Caco-2 (cell line): ENCODE measurements around the gene ERC1. TPM values are rescaled to one million over a fixed set of nuclear protein-coding genes. Genes with fewer than 3 reads are reported as not detected.

Experiments
- BruUV-seq: library from RNA; stranded (reverse); fragments of 400-500 nt; replicated peaks from 2 replicates; lab custom pipeline; 2021; lab: Mats Ljungman, UMichigan
- CTCF ChIA-PET: fragments of 300-600 bp; sonication (Branson Sonifier 250); formaldehyde crosslinking; loops from one replicate; lab custom pipeline; 2022; ENCODE audit warnings: antibody characterized with exemption; lab: Charles Lee
- POLR2A ChIA-PET: fragments of 300-600 bp; sonication (Branson Sonifier 250); formaldehyde crosslinking; loops from one replicate; lab custom pipeline; 2022; ENCODE audit warnings: antibody characterized with exemption; lab: Charles Lee
- DNase-seq, 2 experiments: peaks; one replicate each; pipeline versions ENCODE4 v3.0.0 to v3.0.0-alpha.2; 2020 to 2022
- H3K27me3 ChIP-seq: replicated peaks from 2 replicates; pipeline ENCODE4 v1.6.0; 2011; ENCODE audit warnings: low read length; ENCODE audit not compliant: control insufficient read depth, insufficient read depth
- H3K36me3 ChIP-seq: 2 replicates; pipeline ENCODE4 v1.5.1; 2011; ENCODE audit warnings: low read length; ENCODE audit not compliant: control insufficient read depth, insufficient read depth
- H3K4me1 ChIP-seq: fragments of 250-450 bp; sonication (Bioruptor Pico); 2 replicates; pipeline ENCODE4 v1.5.1; 2020; ENCODE audit warnings: mild to moderate bottlenecking
- H3K4me3 ChIP-seq: 2 replicates; pipeline ENCODE4 v1.5.1; 2011; ENCODE audit warnings: low read depth, mild to moderate bottlenecking, control low read depth, low read length
- H3K9me3 ChIP-seq: fragments of 250-450 bp; sonication (Bioruptor Pico); 2 replicates; pipeline ENCODE4 v1.5.1; 2020; ENCODE audit warnings: mild to moderate bottlenecking, moderate library complexity
- H3K27ac Mint-ChIP-seq: one replicate; pipeline ENCODE4 v1.8.0; 2022; ENCODE audit warnings: mixed read lengths; ENCODE audit not compliant: unreplicated experiment
- H3K27me3 Mint-ChIP-seq: one replicate; pipeline ENCODE4 v1.8.0; 2022; ENCODE audit warnings: mixed read lengths; ENCODE audit not compliant: insufficient read depth, unreplicated experiment
- H3K36me3 Mint-ChIP-seq: one replicate; pipeline ENCODE4 v1.8.0; 2022; ENCODE audit warnings: mild to moderate bottlenecking, mixed read lengths; ENCODE audit not compliant: insufficient read depth, unreplicated experiment
- H3K4me1 Mint-ChIP-seq: one replicate; pipeline ENCODE4 v1.8.0; 2022; ENCODE audit warnings: low read depth, mixed read lengths; ENCODE audit not compliant: unreplicated experiment
- H3K4me3 Mint-ChIP-seq: one replicate; pipeline ENCODE4 v1.8.0; 2022; ENCODE audit warnings: mild to moderate bottlenecking, moderate library complexity, mixed read lengths; ENCODE audit not compliant: unreplicated experiment
- H3K9me3 Mint-ChIP-seq: one replicate; pipeline ENCODE4 v1.8.0; 2022; ENCODE audit warnings: mixed read lengths; ENCODE audit not compliant: unreplicated experiment
- intact Hi-C: fragments of 100-400 bp; cut with micrococcal nuclease; formaldehyde crosslinking; loops from one replicate; pipeline ENCODE4 v1.10.0; 2022; ENCODE audit not compliant: unreplicated experiment
- total RNA-seq: library from RNA; stranded (reverse); gene quantifications from 2 replicates; pipeline ENCODE4 v1.2.3, GENCODE V29; 2022
- TF ChIP-seq, protein P1 (sequence below), 2 experiments: fragments of 200-600 bp in 1 of 2; IDR thresholded peaks; 1 replicate in 1 of 2; 2 replicates in 1 of 2; pipeline versions ENCODE4 v1.5.1 to v1.8.0; 2011 to 2022; ENCODE audit warnings: antibody characterized with exemption in 1 of 2, control low read depth in 1 of 2, inconsistent platforms in 1 of 2, low read depth in 1 of 2, low read length in 1 of 2, mild to moderate bottlenecking in 1 of 2, moderate library complexity in 1 of 2; ENCODE audit not compliant: insufficient read depth in 1 of 2, severe bottlenecking in 1 of 2, unreplicated experiment in 1 of 2

ERC1 gene
- total RNA-seq, 1 experiment from 2014 or later: 88.4 TPM

DNA sequence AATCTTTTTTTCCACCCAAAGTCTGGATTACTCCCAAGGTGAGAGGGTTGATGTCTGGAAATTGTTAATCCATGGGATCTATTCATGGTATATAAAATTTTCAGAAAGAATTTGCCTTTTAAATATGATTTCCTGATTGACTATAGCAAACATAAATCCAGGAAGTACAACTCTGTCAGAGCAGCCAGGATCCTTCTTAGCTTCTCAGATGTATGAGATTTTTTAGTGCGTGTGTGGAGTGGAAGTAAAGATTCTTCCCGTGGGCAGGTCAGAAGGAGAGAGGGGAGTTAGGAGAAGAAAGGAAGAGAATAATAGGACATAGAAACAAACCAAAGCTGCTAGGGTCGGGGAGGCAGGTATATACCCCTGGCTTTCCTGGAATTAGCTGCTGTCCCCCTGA, 444.0 kb downstream of the ERC1 start:
- TF ChIP-seq, protein P1, sequence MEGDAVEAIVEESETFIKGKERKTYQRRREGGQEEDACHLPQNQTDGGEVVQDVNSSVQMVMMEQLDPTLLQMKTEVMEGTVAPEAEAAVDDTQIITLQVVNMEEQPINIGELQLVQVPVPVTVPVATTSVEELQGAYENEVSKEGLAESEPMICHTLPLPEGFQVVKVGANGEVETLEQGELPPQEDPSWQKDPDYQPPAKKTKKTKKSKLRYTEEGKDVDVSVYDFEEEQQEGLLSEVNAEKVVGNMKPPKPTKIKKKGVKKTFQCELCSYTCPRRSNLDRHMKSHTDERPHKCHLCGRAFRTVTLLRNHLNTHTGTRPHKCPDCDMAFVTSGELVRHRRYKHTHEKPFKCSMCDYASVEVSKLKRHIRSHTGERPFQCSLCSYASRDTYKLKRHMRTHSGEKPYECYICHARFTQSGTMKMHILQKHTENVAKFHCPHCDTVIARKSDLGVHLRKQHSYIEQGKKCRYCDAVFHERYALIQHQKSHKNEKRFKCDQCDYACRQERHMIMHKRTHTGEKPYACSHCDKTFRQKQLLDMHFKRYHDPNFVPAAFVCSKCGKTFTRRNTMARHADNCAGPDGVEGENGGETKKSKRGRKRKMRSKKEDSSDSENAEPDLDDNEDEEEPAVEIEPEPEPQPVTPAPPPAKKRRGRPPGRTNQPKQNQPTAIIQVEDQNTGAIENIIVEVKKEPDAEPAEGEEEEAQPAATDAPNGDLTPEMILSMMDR (IDR thresholded peaks at IDR 0.05; ENCODE audit: insufficient read depth in 1 of 2, low read depth in 1 of 2, low read length in 1 of 2, severe bottlenecking in 1 of 2, unreplicated experiment in 1 of 2): no peak
- intact Hi-C loops: no loop called here
- DNase-seq: no peak
- Histone ChIP-seq H3K9me3 (no peaks in the 10 kb centered on the region), H3K4me1 (no peaks in the 10 kb centered on the region), H3K4me3 (no peak overlapping the region), H3K36me3 (no peaks in the 10 kb centered on the region), H3K27me3 (no peaks in the 10 kb centered on the region)
- no TSS peak for BruUV-seq
- CTCF ChIA-PET: interaction anchor here (0.6 to 0.8 kb wide), 2 partner anchors 110 to 317 kb away, joined by 3 read pairs; no protein-coding TSS in a partner anchor
- Mint-ChIP-seq H3K4me1 (peaks cover 17% of the 10 kb centered on the region), H3K4me3 (no peak overlapping the region), H3K27me3 (no peaks in the 10 kb centered on the region), H3K9me3 (no peaks in the 10 kb centered on the region), H3K27ac (no peak overlapping the region), H3K36me3 (no peaks in the 10 kb centered on the region)
- POLR2A ChIA-PET: no interaction called here

DNA sequence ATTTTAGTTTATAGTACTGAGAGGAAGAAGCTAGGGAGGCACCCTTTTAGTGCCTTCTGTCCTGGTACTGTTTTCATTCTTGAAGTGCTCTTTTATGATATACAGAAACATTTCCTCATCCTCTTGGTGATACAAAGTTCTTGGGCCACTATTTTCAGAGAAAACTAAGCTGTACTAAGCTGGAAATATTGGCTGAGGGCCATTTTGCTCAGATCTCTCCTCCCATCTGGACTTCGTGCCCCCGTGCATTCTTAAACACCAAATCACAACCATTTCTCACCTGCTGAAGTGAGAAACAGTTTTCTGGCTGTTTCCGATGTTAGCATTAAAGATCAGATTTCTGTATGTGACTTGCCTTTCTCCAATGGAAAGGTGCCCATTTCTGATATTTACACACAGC, 444.4 kb downstream of the ERC1 start:
- no peaks in the 10 kb centered on the region for H3K27me3 Mint-ChIP-seq
- Histone ChIP-seq H3K4me1 (no peaks in the 10 kb centered on the region), H3K27me3 (no peaks in the 10 kb centered on the region), H3K9me3 (no peaks in the 10 kb centered on the region), H3K4me3 (no peak overlapping the region), H3K36me3 (no peaks in the 10 kb centered on the region)
- BruUV-seq: no TSS peak
- intact Hi-C loops: no loop called here
- no peaks in the 10 kb centered on the region for H3K36me3 Mint-ChIP-seq
- TF ChIP-seq, protein P1 (IDR thresholded peaks at IDR 0.05; ENCODE audit: insufficient read depth in 1 of 2, low read depth in 1 of 2, low read length in 1 of 2, severe bottlenecking in 1 of 2, unreplicated experiment in 1 of 2): no peak
- peaks cover 17% of the 10 kb centered on the region for H3K4me1 Mint-ChIP-seq
- ChIA-PET POLR2A (no interaction called here), CTCF (interaction anchor here (0.6 to 0.8 kb wide), 2 partner anchors 110 to 317 kb away, joined by 3 read pairs; no protein-coding TSS in a partner anchor)
- H3K9me3 Mint-ChIP-seq: no peaks in the 10 kb centered on the region
- DNase-seq: no peak
- no peak overlapping the region for H3K27ac Mint-ChIP-seq
- H3K4me3 Mint-ChIP-seq: no peak overlapping the region

DNA sequence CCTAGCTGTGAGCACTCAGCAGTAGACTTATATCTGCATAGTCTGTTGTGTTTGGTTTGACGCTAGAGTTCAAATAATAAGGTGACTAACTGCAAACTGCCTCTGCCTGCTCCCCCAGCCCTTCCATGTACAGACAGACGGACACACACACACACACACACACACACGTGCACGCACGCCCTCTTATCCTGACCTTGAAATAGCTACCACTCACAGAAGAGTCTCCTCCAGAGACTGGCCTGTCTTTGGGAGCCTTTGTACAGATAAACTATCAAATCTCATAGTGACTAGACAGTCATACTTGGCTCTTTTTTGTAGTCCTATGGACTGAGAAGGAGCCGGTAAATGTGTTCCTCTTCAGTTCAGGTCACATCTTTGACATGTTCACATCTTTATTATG, 445.0 kb downstream of the ERC1 start:
- H3K9me3 Mint-ChIP-seq: no peaks in the 10 kb centered on the region
- no peak overlapping the region for H3K27ac Mint-ChIP-seq
- no peak overlapping the region for H3K4me3 ChIP-seq
- intact Hi-C loops: no loop called here
- TF ChIP-seq, protein P1 (IDR thresholded peaks at IDR 0.05; ENCODE audit: insufficient read depth in 1 of 2, low read depth in 1 of 2, low read length in 1 of 2, severe bottlenecking in 1 of 2, unreplicated experiment in 1 of 2): no peak
- no peak overlapping the region for H3K4me3 Mint-ChIP-seq
- H3K36me3 Mint-ChIP-seq: no peaks in the 10 kb centered on the region
- peaks cover 17% of the 10 kb centered on the region for H3K4me1 Mint-ChIP-seq
- no peaks in the 10 kb centered on the region for H3K36me3 ChIP-seq
- BruUV-seq: no TSS peak
- DNase-seq: no peak
- ChIA-PET CTCF (no interaction called here), POLR2A (no interaction called here)
- no peaks in the 10 kb centered on the region for H3K27me3 Mint-ChIP-seq
- H3K4me1 ChIP-seq: no peaks in the 10 kb centered on the region
- no peaks in the 10 kb centered on the region for H3K9me3 ChIP-seq
- no peaks in the 10 kb centered on the region for H3K27me3 ChIP-seq
